RKO (cell line): ENCODE measurements around the gene SCN2B.

Experiments used
- DNase-seq: peaks from one replicate; pipeline ENCODE4 v3.0.0-alpha.2; 2016; ENCODE audit warnings: low spot score

Gene SCN2B

DNA sequence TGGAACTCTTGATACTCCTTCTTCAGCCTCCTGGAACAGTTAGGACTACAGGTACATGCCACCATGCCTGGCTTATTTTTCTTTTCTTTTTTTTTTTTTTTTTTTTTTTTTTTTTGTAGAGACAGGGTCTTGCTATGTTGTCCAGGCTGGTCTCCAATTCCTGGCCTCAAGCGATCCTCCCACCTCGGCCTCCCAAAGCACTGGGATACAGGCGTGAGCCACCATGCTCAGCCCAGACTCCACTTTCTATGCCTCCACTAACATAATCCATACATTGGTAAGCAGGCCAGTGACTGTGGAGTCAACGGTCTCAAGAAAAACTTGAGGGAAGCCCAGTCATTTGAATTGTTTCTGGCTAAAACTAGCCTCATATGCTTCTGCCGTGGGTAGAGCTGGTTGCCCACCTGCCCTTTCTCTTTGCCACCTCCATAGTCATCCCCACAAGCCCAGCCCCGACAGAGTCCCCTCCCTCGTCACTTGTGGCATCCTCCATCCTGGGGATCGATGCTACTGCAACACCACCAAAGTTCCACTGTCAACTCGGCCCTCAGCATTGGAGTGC, 2.4 kb downstream of the SCN2B start:
- DNase-seq = no peak

DNA sequence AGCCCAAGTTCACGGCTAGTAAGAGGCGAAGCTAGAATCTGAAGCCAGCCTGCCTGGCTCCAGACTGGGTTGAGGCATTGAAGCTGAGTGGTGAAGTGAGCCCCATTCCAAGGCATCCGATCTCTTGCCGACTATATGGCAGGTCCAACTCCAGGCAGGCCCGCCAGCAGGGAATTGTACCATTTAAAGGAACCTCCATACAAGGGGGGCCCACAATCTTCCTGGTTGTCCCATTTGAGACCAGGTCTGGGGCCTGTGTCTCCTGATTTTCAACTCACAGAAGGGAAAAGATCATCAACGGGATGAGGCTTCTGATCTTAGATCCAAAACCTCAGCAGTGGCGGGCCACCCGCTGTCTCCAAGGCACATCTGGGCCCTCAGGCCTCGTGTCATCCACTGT, 4.1 kb downstream of the SCN2B start:
- no peak for DNase-seq

DNA sequence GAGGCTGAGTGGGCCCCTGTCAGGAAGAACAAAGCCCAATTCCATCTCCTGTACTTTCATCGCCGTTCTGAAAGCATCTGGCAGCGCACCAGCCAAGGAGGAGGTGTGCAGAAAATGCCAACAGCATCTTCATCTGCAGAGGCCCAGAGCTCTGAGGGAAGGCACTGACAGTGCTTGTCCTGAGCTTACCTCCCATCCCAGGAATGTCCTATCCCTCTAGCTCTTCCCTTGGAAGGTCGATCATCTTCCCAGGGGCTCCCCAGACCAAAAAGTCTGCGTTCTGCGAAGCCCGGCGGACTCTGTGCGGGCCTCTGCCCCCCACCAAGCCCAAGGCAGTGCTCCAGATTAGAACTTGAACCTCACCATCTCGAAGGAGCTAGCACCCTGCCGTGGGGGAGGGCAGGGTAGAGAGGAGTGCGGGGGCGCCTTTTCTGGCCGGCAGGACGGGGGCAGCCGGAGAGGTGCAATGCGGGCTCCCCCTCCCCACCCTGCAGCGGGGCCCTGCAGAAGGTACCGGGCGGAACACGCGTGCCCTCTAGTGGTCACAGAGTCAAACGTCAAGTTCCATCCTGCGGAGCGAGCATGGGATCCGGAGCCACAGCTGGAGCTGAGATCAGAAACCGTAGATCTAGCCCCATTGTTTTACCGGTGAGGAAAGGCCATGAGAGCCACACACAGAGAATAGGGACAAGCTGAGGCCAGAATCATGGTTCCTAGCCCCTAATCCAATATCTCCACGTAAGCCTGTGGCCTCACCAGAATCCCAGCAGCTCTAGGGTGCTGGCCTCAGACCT, 5.0 kb downstream of the SCN2B start:
- DNase-seq = peak; percentile 54

DNA sequence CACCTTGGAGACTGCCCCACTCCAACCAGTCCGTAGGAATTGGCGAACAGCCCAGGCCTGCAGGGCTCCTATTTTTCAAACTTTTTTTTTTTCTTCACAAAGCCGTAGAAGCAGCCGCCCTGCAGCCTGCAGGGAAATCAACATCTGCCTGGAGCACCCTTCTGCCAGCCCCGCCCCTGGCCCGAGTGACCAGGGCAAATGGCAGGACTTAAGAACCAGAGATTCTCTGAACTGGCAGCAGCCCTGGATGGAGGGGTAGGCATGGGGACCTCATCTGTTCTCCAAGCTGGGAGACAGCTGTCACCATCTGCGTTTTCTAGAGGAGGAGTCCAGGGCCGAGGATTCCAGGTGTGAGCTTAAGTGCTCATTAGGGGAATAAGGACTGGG, 5.6 kb downstream of the SCN2B start:
- no peak for DNase-seq

DNA sequence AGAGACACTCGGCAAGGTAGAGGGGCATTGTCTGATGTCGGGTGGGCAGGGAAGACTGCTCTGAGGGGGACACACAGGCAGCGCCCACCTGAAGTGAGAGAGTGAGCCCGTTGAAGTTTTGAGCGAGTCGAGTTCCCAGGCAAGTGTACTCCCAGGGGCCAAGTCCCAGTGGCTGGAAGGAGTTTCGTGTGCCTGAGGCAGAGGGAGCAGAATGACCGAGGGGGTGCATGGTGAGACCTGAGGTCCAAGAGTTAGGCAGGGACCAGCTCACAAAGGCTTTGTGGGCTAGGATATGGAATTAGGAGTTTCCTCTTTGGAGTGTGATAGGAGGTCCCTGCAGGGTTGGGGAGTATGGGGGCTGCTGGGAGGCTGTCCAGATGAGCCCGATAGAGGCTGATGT, 6.2 kb downstream of the SCN2B start:
- no peak for DNase-seq

DNA sequence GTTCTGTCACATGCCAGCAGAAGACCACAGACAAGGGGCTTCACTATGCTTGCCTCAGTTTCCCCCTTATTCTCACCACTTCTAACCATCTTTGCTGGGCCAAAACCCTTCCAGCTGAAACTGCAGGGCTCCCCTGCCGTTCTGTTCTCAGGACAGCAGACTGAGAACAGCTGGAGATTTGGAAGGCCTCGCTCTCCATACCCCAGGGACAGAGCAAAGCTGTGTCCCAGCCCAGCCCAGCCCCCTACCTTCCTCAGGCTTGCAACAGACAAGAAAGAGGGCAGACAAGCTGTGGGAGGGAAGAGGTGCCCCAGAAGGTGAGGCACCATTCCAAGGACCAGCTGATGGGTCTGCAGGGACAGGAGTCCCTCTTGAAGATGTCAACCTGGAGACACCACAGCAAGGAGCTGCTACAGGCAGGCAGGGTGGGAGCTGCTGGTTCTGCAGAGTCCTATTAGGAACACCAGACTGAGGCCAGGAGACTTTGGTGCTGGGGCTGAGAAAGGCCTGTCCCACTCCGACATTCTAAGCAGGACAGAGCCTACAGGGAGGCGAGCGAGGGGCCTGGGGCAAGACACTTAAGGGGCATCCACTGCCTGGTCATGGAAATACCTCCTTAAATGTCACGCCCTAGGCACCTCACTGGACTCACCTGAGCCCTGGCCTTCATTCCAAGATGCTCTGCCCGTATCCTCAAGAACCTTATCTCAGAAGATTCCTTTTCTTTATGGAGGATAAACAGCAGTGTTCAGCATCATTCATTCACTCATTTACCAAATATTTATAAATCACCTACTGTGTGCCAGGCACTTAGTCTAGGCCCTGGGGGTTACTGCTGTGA, 6.9 kb downstream of the SCN2B start:
- DNase-seq = no peak

DNA sequence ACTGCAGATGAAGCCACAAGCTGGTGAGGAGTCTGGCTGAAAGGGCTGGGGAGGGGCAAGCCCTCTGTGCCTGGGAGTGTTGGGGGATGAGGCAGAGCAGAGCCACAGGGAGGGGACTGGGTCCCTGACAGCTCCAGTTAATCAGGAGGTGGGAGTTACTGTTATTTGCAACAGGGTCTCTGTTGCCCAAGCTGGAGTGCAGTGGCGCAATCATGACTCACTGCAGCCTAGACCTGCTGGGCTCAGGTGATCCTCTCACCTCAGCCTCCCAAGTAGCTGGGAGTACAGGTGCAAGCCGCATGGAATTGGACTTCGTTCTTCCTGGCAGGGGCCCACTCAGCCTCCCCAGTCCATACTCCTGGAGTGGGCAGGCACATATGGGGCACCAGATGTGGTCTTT, 7.7 kb downstream of the SCN2B start:
- DNase-seq = no peak

DNA sequence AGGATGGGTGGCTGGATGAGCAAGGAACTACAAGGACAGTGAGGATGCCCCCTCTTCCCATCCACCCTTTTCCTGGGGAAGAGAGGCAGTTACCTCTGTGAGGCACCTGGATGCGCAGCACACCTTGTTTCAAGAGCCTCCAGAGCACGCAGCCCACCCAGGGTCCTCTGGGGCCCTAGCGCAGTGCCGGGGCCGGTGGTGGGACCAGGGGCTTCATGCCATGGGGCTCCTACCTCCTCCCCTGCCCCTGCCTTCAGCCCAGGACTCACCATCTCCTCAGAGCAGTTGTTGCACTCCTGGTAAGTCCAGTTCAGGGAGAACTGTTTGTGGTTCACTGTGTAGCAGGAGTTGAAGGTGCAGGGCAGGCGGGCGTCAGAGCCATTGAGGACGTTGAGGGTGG, 8.1 kb downstream of the SCN2B start:
- no peak for DNase-seq

DNA sequence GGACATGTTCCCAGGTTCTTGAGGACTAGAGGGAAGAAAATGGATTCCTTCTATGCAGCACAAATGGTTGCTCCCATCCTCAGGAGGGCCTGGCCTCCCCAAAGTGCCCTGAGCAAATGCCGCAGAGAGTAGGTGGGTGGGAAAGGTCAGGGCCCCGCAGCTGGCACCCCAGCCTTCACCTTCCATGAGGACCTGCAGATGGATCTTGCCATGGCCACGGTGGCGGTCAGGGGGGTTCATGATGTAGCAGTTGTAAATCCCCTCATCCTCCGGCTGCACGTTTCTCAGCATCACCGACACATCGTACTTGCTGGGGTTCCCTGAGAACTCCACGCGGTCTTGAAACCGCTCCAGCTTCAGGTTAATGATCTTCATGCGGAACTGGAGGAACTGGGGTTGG, 8.5 kb downstream of the SCN2B start:
- no peak for DNase-seq

DNA sequence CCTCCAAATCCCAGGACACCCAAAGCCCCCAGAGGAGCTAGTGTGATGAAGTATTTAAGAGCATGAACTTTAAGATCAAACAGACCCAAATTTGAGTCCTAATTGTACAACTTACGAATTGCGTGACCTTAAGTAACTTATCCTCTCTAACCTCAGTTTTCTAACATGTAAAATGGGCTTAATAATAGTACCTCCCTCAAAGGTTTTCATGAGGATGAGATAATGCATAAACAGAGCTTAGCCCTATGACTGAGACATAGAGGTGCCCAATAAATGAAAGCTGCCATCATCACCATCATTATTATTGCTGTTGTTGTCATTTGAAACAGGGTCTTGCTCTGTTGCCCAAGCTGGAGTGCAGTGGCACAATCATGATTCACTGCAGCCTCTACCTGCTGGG, 9.2 kb downstream of the SCN2B start:
- no peak for DNase-seq

DNA sequence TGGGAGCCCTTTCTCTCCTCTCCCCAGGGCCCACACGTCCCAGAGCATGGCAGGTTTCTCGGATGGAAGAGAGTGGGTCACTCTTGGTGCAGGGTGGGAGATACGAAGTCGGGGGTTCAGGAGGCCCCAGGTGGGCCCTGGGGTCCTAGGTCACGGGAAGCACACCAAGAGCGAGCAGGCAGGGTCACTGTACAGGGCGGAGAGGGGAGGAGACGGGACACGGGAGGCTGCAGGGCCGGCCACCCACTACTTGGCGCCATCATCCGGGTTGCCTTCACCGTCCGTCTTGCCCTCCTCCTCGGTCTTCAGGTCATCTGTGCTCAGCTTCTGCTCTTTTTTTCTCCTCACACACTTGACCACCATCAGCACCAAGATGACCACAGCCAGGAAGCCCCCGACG, 9.8 kb downstream of the SCN2B start:
- DNase-seq = no peak

DNA sequence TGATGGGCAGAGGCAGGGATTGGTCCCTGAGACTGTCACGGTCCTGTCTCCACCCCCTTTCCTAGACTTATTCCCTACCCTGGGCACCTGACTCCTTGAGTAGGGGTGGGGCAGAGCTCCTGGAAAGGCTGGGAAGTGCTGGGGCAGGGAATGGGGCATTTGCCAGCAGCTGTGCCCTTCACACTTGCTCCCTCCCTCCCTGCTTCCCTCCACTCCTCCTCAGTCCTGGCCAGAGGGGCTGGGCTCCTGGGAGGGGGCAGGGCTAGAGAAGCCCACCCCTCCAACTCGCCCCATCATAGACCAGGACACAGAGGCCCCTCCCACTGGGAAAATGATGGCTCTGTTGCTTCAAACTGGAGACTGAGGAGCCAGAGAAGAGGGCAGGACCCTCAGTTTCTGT, 11.6 kb downstream of the SCN2B start:
- DNase-seq = no peak

DNA sequence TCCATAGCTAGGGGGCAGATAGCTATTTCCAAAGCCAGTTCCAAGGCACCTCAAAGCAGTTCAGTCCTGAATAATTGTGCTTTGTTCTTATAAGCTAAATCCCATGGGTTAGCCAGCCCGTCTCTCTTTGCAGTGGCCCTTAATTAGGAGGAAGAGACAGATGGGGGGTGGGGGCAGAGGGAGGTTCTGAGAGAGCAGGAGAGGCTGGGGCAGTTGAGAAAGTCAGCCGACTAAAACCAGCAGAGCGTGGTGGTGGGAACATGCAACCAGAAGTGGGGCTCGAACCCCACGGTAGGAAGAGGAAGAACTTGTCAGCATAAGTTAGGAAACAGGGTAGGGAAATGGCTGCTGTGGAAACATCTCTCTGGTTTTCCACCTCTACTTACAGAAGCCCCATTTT, 12.9 kb downstream of the SCN2B start:
- DNase-seq = no peak

DNA sequence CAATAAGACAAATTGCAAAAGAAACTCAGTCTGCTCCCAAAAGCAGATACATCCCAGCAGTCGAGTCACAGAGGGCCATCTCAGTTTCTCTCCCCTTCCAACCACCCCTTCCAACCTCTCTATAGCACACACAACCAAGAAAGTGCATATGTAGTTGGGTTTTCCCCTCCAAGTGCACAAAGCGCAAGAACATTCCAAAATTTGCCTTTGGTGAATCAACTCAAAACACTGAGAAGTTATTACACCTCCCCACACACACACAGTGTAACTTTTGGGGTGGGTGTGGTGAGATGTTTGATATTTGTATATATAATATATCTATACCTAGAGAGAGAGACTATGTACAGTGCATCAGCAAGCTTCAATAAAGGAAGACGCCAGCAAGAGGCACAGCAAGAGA, 13.6 kb downstream of the SCN2B start:
- DNase-seq = no peak

DNA sequence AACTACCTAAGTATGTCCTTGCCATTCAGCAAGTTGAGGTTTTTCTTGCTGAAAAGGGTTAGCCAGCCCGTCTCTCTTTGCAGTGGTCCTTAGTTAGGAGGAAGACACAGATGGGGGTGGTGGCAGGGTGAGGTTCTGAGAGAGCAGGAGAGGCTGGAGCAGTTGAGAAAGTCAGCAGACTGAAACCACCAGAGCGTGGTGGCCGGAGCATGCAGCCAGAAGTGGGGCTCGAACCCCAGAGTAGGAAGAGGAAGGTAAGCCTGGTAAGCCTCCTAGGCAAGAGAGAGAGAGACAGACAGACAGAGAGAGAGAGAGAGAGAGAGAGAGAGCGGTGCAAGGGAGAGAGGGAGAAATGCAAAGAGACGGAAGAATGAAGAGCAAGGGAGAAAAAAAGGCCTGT, 14.7 kb downstream of the SCN2B start:
- no peak for DNase-seq

DNA sequence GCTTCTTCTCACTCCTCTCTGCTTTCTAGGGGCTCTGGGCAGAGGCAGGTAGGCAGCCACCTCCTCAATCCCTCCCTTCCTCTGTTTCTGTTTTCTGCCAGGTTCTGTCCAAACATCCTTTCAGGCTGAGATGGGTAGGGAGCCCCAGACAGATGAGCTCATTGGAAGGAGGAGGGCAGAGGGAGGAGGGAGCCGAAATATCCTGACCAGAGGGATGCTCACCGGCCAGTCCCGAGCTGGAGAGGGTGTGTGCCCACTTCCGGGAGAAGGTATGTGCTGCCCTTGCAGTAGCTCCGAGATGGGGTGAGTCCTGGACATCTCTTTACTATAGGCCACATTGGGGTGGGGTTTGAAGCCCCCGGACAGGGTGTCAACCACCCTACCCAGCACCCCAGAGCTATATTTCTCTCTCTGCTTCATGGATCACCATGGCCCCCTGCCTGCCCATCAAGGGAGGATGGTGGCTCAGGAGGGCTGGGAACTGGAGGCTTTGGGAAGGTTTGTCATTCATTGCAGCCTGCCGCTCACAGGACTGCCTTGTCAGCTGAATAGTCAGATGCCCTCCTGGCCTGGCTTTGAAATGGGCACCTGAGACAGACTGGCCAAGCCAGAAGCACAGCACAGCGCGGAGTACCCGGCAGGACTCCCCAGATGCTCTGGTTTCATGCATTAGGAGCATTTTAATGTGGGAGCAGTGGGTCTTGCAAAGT, 19.1 kb downstream of the SCN2B start:
- DNase-seq = no peak

DNA sequence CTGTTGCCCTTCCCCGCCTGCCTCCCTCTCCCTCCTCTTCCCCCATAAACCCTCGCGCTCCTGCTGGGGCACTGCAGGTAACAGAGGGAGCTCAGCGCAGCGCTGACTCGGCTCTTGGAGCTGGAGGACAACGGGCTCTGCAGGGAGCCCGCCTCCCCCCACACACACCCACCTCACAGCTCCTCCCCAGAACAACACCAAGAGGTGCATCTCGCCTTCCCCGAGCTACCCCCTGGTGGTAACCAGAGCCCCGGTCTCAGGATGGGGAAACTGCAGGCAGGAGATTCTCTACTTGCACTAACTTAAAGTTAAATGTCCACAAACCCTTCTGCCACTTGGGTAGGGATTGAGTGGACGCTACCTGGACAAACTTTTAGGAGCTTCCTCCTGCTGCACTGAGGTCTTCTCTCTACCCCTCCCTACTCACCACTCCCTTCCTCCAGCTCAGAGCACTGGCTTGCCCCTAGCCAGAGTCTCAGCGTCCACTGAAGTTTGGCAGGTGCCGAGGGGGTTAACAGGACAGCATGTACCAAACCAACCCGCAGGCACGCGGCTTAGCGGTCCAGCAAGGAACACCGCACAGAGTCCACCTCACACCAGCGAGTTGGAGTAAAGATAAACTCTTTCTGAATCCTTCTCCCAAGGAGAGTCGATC, 19.8 kb downstream of the SCN2B start:
- no peak for DNase-seq

DNA sequence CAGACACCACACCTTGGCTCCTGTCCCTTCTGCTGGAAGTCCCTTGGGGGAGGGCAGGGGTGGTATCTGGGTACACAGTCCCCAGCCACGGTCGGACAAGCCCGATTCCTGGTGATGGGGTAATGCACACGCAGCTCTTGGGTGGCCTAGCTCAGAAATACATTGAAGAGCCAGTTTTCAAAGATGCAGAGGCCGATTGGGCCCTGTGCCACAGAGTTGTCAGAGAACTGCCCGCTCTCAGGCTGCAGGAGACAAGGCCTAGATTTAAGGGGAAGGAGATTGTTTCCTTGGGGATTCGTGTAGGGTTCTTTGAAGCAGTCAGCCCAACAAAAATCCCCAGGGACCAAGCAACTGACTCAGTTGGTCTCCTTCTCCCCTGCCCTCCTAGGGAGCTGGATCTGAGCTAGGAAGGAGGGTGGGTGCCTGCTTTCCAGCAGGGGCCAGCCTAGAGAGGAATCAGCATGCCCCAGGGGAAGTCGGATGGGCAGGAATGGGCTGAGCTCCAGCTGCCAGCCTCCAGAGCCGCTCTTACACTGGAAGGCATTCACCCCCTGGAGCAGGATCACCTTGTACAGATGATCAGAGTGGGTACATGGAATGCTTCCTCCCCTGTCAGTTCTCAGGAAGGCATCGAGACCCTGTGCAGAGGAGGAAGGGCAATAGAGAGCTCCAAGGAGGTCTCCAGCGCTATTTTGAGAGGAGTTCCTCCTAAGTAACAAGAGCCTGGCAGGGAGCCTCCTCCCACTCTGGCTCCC, 20.5 kb downstream of the SCN2B start:
- no peak for DNase-seq

DNA sequence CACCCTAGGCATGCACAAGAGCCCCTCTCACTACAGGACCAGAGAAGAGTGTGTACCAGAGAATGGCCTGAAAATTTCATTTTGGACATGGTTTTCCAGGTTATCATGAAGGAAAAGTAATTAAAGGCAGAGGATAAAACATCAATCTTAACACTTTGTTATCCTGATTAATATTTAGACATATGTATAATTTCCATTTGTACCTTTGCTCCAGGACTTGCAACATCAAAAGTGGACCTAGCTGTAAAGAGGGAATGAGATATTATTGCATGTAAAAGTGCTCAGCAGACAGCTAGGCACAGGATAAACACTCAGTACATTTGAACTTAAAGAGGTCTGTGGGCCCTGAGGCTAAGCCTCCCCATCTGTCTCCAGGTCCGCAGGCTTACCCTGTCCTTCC, 21.8 kb downstream of the SCN2B start:
- DNase-seq = no peak

DNA sequence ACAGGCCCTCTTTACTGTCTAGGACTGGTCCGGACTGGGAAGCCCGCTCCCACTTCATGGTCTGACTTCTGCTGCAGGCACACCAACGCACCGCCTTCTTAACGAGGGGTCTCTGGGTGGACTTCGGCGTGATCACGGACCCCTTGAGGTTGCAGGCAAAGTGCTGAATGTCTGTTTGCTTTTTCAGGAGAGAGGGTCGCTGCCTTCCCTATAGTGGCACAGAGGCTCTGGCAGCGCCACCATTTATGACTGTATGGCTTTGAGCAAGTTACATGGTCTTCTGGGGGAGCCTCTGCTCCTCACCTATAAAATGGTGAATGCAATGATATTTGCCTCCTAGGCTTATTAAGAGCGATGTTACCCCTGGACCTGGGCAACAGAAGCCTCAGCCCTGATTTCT, 22.5 kb downstream of the SCN2B start:
- no peak for DNase-seq

DNA sequence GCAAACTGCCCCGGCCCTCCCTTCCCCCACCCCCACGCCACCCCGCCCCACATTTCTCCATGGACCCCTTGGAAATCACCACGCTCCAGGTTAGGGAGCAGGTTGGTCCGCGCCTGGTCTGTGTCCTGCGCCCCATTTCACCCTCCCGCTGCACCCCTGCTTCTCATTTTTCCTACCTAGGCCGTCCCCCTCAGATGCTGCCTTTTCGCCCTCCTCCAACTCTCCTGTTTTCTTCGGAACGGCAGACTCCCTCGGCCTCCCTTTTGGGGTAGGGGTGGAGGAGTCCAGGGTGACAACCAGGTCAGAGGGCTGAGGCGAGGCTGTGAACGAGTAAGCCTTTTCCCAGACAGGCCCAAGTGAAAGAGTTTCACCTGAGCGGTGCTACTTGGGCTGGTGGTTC, 22.9 kb downstream of the SCN2B start:
- DNase-seq = no peak
